IPS DF 4.7 (cell line): ENCODE measurements around the gene NR6A1.
A peak's percentile ranks its signal among the peaks of the same experiment; 100 is the strongest.

Experiments
- DNase-seq: peaks from one replicate; pipeline ENCODE4 v3.0.0-alpha.2; 2013; ENCODE audit warnings: low spot score; ENCODE audit errors: extremely low read depth

NR6A1 gene

DNA sequence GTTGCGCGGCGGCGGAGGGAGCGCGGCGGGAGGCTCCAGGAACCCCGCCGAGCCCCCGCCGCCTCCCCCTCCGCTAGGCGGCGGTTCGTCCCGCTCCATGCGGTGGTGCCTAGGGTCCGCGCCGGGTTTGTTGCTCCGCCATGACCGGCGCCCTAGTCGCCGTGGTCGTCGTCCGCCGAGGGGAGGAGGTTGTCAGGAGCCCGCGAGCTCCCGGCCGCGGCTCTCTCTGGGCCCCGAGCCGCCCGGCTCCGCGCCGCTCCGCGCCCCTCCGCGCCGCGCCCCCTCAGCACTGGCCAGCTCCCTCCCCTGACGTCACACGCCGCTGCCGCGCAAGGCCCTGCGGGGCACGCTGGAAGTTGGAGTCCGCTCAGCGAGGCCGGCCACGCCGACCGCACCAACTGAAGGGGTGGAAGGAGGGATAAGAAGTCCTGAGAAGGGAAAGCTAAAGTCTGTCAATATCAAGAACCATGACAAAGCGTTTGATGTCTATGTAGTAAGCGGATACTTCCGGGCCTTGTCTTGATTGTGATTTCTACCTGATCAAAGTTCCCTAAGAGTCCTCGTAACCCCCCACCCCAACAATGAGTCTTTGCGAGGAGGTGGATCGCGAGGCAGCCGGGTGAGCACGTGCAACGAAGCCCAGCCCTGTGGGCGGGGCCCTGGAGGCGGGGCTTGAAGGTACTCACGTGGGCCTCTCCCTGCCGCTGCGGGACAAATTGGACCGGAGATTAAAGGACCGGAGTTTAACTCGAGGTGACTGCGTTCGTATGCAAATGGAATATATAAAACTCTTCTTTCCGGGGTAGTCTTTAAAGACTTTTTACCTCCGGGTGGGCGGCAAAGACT, at the start of gene NR6A1:
Gene NR6A1, minus strand, starts transcription at position 291 of the 846 bp plus-strand sequence.
- DNase-seq: no peak

DNA sequence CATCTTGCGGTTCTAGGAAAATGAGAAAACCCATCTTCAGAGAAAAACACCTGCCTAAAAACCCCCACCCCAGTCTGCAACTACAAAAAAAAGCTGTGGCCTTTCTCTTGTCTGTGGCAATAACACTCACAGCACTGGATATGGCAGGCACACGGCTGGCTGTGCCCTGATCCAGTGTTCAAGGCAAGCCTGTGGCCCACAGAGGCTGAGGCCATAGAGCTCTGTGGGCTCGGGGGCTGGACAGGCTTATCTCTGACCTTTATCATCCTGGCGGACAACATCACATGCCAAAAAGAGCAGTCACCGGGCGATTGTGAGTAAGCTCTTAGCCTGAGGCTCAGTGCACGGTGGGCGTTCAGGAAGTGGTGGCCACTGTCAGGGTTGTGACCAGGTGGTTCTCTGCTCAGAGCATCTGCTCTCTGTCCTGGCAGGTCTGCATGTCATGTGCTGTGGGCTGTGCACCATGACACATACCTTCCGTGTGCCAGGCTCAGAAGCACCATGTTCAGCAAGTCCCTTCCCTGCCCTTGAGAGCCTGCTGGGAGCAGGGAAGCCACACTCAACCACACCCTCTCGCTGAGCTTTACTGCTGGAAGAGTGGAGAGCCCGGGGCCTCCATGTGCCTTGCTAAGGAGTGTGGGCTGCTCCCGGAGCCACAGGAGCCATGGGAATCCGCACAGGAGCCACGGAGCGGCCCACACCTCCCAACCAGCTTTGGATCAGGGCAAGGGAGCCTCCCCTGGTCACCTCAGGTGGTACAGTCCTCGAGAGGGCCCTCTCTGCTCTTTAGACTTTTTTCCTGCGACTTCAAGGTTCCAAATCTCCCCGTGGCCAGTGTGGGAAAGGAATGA, 47.5 kb upstream of the NR6A1 start:
- no peak for DNase-seq

DNA sequence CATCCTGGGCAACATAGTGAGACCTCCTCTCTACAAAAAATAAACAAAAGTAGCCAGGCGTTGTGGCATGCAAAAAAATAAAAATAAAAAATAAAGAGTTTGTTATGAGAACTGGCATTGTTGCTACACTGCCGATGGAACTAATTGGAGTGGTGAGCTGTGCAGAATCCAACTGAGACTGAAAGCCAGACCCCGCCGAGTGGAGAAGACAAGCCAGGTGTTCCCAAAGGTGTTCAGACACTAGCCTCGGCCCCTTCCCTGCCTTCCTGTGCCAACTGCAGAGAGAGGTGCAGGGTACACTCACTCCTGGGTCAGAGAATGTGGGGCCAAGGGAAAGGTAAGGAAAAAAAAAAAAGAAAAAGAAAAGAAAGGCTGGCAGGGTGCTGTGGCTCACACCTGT, 44.5 kb upstream of the NR6A1 start:
- no peak for DNase-seq

DNA sequence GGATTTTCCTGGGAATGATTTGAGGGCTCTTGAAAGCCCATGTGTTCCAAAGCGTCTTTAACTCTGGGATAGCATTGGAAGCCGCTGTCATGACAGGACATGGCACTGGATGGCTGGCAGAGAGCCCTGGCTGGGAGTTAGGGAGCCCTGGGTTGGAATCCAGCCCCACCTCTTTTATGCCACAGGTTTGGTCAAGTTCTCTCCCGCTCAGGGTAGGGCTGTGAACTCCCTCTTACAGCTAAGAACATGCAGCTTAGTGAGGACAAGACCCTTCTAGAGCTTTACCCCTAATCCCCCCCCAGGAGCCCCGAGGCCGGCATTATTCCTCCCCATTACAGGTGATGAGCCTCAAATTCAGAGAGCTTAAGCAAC, 43.0 kb upstream of the NR6A1 start:
- DNase-seq: no peak

DNA sequence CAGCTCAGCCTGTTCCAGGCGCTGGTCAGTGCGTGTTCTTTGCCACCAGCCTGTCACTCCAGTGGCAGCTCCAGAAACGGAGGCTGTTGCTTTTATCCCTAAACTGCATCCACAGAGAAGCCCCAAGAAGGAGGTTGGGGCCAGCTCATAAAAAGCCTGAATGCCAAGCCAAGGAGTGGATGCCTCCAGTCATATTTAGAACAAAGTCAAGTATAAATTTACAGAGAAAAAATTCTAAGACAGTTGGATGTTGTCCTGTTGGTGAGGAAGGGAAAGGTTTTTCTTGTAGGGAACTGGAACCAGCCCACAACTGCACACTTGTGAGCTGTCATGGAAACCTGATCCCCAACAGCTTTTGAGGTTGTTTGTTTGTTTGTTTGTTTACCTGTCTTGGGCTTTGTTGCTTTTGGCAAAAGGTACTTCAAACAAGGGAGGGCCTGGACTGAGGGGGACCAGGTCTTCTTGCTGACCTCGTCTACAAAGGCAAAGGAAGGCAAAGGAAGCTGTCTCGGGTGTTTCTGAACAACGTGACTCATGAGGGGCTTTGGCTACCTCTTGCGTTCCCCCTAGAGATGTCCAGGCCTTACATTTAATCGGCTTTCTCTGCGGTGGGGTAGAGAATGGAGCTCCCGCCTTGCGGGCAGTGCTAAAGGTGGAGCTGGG, 42.5 kb upstream of the NR6A1 start:
- no peak for DNase-seq

DNA sequence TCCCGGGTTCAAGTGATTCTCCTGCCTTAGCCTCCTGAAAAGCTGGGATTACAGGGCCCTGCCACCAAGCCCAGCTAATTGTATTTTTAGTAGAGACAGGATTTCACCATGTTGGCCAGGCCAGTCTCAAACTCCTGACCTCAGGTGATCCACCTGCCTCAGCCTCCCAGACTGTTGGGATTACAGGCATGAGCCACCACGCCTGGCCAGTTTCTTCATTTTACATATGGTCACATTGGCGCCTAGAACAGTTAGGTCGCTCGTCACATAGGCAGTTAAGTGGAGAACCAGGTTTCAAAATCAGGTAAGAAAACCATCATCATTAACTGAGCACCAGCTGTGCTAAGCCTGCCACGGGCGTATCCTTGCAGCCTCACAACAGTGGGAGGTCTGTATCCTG, 41.9 kb upstream of the NR6A1 start:
- DNase-seq: no peak

DNA sequence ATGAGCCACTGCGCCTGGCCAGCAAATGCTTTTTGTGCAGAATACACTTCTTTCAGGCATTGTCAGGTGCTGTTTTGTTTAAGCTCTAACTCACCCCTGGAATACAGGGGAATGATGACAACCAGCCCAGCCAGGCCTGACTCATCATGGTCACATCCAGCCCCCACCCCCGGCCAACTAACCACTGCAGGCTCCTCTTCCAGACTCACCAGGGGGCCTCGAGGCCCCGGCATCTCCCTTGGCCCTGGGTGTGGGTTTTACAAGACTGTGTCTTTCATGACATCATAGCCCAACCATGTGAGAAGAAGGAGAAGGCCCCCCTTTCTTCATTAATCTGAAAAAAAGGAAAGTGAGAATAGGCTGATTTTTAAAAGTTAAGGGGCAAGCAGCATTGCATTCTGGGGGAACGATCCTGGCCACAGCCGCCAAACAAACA, 41.3 kb upstream of the NR6A1 start:
- DNase-seq: no peak

DNA sequence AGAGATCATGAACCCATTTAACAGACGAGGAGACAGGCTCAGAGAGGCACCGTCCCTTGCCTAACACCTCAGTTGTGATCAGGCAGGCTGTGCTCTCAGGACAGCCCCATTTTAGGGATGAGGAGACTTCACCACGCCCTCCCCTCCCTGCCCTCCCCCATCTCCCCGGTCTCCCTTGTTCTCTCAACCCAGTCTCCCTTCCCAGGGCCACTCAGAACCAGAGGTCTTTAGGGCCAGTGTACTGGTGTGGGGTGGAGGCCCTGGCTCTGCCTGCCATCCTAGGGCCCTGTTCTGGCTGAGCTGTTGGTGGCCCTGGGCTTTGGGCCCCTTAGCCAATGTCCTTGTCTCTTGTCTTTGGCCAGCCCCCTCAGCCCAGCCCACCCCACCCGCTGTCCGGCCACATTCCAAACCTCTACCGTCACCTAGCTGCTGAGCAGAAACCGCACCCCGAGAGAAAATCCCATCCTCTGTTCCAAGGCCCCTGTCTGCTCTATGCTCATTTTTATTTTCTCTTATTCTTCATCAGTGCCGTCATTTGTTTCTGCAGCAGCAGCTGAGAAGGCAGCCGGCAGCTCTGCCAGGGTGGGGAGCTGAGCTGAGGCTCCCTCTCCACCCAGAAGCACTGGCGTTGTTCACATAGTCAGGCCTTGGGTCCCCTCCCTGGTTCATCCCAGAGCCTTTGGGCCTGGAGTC, 39.7 kb upstream of the NR6A1 start:
- DNase-seq: peak; percentile 58

DNA sequence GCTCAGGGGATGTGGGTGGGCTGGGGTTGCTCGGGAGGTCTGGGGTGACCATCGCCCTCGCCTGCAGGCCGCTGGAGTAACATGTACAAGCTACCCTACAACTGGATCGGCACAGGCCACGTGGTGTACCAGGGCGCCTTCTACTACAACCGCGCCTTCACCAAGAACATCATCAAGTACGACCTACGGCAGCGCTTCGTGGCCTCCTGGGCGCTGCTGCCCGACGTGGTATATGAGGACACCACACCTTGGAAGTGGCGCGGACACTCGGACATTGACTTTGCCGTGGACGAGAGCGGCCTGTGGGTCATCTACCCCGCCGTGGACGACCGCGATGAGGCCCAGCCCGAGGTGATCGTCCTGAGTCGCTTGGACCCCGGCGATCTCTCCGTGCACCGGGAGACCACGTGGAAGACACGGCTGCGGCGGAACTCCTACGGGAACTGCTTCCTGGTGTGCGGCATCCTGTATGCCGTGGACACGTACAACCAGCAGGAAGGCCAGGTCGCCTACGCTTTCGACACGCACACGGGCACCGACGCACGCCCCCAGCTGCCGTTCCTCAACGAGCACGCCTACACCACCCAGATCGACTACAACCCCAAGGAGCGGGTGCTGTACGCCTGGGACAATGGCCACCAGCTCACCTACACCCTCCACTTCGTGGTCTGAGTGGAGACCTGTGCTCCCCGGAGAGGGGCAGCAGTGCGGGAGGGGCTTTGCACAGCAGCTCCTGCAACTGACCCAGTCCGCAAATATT, 38.8 kb upstream of the NR6A1 start:
- no peak for DNase-seq

DNA sequence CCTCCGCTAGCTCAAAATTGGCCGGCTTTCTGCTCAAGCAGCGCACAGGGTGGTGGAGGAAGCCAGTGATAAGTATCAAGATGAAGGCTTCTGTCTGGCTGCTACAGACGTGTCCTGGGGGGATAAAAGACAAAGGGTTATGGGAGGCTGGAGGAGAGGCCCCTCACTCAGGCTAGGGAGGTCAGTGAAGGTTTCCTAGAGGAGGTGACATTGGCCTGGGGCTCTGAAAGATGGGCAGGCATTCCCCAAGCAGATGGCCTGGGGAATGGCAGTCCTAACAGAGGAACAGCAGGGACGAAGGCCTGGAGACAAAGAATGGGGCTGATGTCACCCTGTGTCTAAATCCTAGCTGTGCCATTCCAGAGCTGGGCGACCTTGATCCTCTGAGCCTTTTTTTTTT, 38.1 kb upstream of the NR6A1 start:
- no peak for DNase-seq

DNA sequence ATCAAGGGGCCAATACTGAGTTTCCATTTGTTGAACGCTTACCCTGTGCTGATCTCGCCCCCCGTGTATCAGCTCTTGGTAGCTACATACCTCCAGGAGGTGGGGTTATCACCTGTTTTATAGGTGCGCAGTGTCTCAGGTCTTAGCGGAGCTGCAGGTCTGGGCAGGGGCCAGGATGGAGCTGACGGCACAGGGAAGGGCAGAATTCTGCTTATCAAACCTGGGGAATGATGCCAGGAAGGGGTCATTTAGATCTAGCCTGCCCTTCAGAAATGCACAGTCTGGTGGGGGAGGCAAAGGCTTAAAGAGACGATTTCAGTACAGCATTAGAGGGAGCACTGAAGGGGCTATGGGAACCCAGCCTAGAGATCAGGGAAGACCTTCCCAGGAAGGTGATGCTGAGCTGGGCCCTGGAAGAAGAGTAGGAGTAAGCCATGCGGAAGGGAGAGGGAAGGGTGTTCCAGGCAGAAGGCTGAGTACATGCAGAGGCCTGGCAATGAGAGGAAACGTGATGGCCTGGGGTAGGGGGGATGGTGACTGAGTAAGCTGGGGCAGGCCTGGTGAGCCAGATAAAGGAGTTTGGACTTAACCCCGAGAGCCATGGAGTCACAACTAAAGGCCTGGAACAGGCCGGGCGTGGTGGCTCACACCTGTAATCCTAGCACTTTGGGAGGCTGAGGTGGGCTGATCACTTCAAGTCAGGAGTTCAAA, 37.3 kb upstream of the NR6A1 start:
- DNase-seq: no peak

DNA sequence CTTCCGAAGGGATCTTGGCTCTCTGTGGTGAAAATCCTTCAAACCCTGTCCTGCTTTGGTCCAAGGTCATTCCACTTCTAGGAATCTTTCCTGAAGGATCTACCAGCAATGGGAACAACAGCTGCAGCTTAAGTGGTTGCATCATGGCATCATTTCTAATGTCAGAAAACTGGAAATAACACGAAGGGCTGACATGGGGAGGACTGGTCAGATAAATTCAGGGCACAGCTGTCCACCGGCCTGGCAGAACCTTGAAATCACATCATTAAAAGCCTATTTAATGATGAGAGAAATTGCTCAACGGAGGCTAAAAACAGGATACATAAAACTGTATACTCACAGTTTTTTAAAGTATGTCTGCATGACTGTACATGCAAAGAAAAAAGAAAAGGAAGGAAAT, 34.1 kb upstream of the NR6A1 start:
- DNase-seq: no peak

DNA sequence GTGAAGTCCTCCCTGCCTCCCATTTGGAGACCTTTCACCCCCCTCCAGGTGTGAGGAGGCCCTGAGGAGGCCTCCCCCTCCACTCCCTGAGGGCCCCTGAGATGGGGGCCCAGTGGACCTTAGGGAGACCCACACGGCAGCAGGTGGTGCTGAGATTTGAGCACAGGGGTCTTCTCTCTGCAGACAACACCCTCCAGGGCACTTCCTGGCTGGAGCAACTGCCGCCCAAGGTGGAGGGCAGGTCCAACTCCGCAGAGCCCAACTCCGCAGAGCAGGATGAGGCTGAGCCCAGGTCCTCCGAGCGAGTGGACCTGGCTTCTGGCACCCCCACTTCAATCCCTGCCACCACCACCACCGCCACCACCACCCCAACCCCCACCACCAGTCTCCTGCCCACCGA, 32.8 kb upstream of the NR6A1 start:
- no peak for DNase-seq

DNA sequence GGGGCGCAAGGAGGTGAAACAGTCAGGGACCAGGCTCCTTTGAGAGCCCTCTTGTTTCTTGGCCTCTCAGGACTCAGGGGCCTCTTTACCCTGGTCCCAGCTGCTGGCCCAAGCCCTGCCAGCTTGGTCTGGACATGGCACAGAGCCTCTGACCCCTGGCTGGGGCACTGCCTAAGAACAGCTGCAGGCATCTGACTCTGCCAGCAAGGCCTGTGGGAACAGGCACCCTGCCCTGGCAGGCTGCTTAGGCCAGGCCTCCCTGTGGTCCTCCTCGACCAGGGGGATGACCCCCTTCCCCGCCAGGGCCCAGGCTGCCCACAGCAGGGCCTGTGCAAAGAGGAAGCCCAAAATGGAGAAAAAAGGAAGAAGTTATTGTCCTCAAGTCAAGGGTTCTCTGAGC, 31.3 kb upstream of the NR6A1 start:
- DNase-seq: no peak

DNA sequence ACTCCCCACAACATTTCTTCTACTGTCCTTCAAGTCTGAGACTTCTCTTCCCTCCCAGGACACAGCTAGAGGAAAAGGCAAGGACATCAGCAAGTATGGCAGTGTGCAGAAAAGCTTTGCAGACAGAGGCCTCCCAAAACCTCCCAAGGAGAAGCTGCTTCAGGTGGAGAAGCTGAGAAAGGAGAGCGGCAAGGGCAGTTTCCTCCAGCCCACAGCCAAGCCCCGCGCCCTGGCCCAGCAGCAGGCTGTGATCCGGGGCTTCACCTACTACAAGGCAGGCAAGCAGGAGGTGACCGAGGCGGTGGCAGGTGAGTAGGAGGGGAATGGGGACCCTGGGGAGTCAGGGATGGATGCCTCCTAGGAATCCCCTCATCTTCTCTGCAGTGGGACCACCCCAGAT, 30.2 kb upstream of the NR6A1 start:
- no peak for DNase-seq

DNA sequence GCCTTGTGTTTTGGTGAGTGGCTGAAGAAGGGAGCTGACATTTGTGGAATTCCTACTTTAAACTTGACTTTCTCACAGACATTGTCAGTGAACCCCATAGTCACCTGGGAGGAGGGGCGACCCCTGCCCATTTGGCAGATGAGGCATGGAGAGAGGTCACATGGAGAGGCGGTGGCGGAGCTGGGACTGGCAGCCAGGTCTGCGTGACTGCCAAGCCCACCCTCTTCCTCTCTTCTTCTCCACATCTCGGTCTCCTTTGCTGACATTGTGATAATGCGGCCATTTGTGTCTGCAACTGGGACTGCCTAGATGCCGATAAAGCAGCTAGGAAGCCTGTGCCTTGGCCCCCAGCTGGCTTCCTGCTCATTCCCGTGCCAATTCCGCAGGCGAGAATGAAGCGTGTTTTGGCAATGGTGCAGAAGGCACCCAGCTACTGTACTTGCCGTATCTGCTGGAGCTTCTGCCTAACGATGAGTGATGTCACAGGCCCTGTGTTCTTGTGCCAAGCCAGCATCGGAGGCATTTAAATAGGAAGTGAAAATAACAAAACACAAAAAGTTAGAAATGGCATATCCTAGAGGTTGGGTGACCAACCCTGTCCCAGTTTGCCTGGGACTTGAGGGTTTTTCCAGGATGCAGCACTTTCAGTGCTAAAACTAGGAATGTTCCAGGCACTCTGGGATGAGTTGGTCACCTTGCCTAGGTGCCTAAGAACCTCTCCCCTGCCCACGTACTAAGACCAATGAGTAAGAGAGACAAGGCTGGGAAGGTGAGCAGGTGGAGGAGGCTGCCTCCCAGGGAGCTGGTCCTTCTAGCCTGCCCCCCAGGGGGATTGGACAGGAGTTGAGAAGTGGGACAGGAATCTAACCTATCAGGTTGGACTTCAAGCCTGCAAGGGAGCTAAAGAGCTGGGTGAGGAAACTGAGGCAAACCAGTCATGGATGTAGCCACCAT, 29.5 kb upstream of the NR6A1 start:
- no peak for DNase-seq

DNA sequence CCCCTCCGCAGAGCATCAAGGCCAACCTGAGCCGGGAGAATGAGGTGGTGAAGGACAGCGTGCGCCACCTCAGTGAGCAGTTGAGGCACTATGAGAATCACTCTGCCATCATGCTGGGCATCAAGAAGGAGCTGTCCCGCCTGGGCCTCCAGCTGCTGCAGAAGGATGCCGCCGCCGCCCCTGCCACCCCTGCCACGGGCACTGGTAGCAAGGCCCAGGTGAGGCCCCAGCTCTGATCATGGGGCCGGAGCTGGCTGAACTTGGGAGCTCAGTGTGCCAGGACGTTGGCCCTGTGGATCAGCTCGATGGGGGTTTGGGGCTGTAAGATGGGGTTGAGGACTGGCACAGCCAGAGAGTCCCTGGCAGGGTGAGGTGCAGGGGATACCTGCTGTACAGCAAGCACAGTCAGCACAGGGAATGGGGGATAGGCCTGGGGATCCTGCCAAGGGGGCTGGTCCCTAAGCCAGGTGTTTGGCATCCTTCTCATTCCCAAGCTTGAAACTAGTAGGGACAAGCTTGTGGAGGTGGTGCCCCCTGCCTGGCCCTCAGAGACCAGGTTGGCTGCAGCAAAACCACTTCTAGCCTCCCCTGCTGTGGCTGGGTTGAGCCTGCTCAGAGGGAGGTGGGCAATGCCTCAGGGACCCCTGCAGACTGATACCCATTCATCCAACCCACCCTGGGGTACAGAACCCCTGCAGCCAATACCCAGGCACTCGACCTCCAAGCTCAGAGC, 28.3 kb upstream of the NR6A1 start:
- DNase-seq: no peak

DNA sequence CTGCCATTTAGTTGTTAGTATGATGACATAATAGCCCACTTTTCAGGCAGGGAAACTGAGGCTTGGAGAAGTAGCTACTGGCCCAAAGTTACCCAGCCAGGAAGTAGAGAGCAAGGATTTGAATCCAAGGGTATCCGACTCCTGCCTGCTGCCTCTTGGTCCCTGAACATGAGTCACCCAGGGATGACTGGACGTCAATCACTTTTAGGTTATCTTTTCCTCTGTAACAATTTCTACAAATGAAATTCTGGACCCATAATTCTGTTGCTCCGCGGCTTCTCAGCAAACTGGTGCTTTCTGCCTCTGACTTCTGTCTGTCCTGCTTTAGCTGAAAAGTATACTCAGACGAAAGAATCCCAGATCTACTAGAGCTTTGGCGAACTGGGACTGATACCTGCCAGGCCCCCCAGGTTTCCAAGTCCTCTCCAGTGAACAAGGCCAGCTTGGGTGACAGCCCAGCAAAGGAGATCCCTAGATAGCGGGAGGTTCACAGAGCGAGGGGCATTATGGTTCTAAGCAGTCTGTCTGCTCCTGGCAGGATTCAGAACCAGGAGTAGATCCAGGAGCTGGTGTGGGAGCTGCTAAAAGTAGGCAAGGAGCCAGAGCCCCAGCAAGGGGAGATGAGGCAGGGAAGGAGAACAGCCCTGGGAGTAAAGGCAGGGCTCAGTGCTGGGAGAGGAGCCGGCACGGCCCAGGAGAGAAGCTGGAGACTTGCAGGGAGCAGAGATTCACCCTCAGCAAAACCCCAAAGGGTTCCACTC, 26.4 kb upstream of the NR6A1 start:
- no peak for DNase-seq
